ENCODE data around the gene CBLB.
A peak's percentile ranks its signal among the peaks of the same experiment; 100 is the strongest.

Gene CBLB

DNA sequence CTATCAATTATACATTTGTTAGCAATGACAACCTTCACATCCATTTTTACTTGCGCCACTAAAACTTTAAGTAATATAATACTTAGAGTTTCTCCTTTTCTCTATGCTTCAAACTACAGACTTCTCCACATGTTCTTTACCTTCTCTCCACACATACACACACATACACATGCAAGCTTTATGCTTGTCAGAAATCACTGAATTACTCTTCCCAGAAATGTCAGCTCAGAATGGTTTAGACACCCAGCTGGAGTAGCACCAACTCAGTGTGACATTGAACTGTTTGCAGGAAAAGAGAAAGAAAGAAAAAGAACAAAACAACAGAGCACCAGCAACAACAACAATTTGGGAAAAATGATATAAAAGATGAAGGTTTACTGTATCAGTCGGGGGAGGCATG lies 20.9 kb downstream of the CBLB start:
- FAIRE-seq: peak; percentile 66

GRCh38 chr3:105847452-105847851 lies 21.4 kb downstream of the CBLB start:
- DNase-seq (ENCODE audit: insufficient read length, low spot score) (no peak), FAIRE-seq (no peak)

More for the DNA sequence above, 20.9 kb downstream of the CBLB start:
- no peak for DNase-seq (ENCODE audit: insufficient read length, low spot score)

DNA sequence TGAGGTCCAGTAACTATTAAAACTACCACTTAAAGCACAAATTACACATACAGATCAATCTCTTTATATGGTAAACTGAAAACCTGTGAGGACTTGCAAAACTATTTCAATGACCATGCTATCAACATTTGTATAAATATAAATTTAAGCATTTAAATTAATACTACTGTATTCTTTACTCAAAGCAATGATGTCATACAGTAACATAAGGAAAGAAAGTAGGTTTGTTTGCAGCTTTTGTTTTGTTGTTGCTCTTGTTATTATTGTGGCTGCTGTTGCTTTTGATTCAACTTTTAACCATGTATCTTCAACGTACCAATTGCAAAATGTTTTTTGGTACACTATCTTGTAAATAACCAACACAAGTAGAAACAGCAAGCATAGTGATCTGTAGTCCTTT lies 22.0 kb downstream of the CBLB start:
- DNase-seq (ENCODE audit: insufficient read length, low spot score): no peak
- peak; percentile 70 for FAIRE-seq

GRCh38 chr3:105845488-105845887 lies 23.3 kb downstream of the CBLB start:
- FAIRE-seq (no peak), DNase-seq (ENCODE audit: insufficient read length, low spot score) (no peak)

DNA sequence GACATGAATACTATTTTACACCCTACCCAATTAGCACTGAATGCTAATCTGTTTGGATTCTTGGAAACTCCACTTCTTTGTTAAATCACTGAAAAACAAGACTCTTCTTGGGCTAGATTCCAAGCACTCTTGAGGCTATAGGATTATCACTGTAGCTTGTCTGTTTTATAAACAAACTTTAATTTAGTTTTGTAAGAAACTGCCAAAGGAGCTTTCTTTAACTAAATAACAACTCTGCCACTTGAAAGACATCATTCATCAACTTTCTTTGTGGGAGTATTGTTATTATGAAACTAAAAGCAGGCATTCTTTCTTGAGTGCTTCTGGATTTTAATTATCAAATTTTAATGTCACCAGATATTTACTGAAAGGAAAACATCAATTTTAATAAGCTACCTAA lies 24.1 kb downstream of the CBLB start:
- DNase-seq (ENCODE audit: insufficient read length, low spot score) (no peak), FAIRE-seq (no peak)

DNA sequence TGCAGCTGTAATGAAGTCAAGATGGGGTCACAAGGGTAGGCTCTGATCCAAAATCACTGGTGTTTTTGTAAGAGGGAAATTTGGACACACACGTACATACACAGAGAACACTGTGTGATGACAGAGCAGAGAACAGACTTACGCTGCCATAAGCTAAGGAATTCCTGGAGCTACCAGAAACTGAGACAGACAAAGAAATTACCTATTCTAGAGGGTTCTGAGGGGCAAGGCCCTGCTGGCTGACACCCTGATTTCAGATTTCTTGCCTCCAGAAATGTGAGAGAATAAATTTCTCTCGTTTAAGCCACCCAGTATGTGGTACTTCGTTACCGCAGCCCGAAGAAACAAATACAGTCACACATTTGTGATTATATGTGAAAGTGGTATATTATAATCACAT lies 24.8 kb downstream of the CBLB start:
- DNase-seq (ENCODE audit: insufficient read length, low spot score) (no peak), FAIRE-seq (peak; percentile 62)

- FAIRE-seq (no peak), DNase-seq (ENCODE audit: insufficient read length, low spot score) (no peak)
These were observed 25.9 kb downstream of the CBLB start for GRCh38 chr3:105842943-105843342.

GRCh38 chr3:105842449-105842848 lies 26.4 kb downstream of the CBLB start:
- no peak for DNase-seq (ENCODE audit: insufficient read length, low spot score)
- FAIRE-seq: no peak

DNA sequence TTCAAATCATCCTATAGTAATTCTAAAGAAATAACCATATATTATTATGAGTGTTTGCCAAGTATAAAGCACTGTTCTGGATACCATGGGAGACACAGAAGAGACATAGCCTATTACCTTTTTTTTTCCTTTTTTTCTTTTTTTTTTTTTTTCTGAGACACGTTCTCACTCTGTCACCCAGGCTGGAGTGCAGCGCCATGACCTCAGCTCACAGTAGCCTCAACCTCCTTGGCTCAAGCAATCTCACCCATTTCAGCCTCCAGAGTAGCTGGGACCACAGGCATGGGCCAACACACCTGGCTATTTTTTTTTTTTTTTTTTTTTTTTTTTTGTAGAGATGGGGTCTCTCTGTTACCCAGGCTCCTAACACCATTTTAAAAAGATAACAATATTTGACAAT lies 30.9 kb downstream of the CBLB start:
- DNase-seq (ENCODE audit: insufficient read length, low spot score) (no peak), FAIRE-seq (no peak)

DNA sequence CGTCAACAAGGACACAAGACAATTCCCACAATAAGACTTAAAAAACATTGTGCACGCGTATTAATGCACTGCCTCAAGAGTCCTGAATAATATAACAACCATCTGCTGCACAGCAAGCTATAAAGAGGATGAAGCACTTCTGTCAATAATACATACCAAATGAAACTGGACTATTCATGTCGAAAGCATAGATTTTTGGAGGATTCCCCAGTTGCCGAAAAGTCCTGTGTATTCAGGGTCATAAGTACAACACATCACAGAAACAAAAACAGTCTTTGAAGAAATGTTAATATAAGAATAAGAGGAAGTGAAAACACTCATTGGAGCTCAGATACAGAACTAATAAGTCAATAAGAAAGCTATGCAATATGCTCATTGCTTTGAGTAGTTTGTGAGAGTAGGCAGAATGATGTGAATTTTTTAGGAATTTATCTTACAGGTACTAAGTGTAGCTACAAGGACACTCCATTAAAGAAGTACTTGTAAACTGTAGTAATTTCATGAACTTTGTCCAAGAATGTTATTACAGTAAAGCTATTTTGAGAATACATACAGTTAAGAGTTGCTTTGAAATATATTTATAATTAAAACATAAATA lies 31.6 kb downstream of the CBLB start:
- peak; percentile 30 for DNase-seq (ENCODE audit: insufficient read length, low spot score)
- FAIRE-seq: peak; percentile 96

DNA sequence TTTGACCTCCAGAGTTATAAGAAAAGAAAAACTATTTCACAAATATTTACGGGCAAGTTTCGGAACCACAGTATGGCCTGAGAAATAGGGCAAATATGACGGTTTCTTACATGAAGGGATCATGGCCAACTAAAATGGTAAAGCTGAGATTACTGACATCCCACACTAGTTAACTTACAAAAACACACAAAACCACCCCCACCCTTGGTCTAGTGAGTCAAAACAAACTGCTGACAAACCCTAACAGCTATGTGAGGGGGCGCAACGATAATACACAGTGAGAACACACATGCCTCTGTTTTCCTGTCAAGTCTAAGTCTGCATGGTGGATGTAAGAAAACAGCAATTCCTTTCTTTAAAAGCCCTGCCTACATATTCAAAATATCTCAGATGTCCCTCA lies 32.3 kb downstream of the CBLB start:
- peak; percentile 87 for FAIRE-seq
- DNase-seq (ENCODE audit: insufficient read length, low spot score): no peak

DNA sequence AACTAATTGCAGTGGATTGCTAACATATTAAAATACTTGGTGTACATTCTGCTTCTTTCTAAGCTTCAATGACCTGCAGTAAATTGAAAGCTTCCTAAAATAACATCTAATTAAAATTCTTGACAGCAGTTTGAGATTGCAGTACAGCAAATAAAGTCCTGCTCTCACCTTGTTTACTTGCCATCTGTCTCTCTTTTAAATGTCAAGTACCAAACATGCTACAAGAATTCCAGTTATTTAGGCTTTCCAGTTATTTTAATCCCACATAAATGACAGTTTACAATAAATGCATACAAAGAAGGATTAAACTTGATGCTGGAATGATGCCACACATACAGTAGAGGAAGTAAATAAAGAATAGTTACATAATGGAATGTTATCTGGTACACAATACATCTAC lies 33.2 kb downstream of the CBLB start:
- DNase-seq (ENCODE audit: insufficient read length, low spot score): no peak

GRCh38 chr3:105834768-105835167 lies 34.0 kb downstream of the CBLB start:
- DNase-seq (ENCODE audit: insufficient read length, low spot score) (no peak), FAIRE-seq (peak; percentile 33)

More for the DNA sequence above, 33.2 kb downstream of the CBLB start:
- peak; percentile 70 for FAIRE-seq

DNA sequence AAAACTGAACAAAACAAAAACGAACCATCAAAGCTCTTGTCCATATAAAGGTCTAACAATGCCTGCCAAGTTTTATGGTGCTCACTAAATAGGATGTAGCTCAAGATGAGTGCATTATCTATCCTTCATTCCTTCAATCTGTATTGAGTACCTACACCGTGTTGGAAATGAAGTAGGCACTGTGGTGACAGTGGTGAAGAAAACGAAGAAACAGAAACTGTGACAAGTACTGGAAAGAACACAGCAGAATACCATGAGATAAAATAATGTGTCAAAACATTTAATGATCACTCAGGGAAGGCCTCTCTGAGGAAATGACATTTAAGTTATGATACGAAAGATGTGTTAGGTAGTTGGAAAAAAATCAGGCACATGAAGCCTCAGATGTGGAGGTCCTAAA lies 36.2 kb downstream of the CBLB start:
- no peak for FAIRE-seq
- no peak for DNase-seq (ENCODE audit: insufficient read length, low spot score)

DNA sequence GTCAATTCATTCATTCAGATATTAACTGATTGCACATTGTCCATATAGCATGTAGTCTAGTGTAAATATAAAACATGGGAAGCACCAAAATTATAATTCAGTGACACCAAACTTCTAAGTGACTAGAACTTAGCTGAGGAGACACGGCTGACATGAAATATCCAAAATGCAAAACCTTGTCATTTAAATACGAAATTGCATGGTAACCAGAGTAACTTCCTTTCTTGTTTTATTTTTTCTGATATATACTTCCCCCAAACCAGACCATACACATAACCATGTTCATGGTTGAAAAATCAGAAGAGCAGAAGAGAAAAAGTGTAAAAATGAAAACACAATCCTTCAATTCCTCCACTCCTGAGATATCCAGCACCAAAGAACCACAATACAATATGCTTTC lies 38.0 kb downstream of the CBLB start:
- FAIRE-seq (peak; percentile 83), DNase-seq (ENCODE audit: insufficient read length, low spot score) (no peak)

DNA sequence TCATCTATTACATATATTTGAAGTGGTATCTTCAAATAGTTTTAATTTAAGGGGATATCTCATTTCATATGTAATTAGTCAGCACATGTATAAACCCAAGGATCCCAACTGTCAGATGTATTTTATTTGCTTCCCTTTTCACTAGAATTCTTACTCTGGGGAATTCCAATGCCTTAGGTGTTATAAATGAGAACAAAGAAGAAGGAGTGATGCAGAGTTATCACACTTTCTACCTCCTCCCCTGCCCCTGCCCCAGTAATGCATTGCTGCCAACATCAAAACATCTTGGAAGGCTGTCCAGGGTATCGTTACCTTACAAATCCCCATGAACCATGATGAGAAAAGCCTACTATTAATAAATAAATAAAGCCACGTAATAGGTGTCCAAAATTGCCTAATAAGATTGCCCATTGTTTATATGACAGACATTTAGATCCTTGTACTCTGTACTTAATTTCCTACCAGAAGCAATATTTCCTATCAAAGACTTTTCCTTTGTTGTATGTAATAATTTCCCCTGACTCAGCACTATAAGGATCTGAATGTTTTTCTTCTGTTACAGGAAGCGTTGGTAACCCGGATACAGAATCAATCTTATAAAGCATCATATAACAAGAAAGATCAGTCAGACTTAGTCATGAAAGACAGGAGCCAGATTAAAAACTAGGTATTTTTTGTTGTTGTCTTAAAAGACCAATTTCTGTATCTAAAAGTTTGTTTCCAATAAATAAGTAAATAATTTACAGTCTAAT lies 38.8 kb downstream of the CBLB start:
- FAIRE-seq (peak; percentile 18), DNase-seq (ENCODE audit: insufficient read length, low spot score) (no peak)

GRCh38 chr3:105829229-105829628 lies 39.6 kb downstream of the CBLB start:
- FAIRE-seq (no peak), DNase-seq (ENCODE audit: insufficient read length, low spot score) (no peak)

DNA sequence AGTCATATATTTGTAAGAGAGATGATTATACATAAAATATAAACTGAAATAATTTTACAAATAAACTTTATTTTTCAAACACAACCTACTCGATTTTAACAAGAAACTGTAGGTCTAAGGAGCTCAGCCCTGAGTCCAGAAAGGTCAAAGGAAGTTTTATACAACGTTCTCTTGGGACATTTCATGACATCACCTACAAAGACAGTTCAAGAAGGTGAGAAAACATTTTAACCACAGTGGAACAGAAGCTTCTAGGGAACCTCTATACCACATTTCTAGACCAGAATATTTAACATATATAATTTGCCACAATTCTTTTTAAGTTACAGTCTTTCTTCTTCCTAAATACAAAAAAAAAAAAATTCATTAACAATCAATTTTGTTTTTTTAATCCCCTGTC lies 40.1 kb downstream of the CBLB start:
- peak; percentile 58 for FAIRE-seq

GRCh38 chr3:105827959-105828358 lies 40.9 kb downstream of the CBLB start:
- no peak for FAIRE-seq
- DNase-seq (ENCODE audit: insufficient read length, low spot score): no peak

More for the DNA sequence above, 40.1 kb downstream of the CBLB start:
- no peak for DNase-seq (ENCODE audit: insufficient read length, low spot score)

DNA sequence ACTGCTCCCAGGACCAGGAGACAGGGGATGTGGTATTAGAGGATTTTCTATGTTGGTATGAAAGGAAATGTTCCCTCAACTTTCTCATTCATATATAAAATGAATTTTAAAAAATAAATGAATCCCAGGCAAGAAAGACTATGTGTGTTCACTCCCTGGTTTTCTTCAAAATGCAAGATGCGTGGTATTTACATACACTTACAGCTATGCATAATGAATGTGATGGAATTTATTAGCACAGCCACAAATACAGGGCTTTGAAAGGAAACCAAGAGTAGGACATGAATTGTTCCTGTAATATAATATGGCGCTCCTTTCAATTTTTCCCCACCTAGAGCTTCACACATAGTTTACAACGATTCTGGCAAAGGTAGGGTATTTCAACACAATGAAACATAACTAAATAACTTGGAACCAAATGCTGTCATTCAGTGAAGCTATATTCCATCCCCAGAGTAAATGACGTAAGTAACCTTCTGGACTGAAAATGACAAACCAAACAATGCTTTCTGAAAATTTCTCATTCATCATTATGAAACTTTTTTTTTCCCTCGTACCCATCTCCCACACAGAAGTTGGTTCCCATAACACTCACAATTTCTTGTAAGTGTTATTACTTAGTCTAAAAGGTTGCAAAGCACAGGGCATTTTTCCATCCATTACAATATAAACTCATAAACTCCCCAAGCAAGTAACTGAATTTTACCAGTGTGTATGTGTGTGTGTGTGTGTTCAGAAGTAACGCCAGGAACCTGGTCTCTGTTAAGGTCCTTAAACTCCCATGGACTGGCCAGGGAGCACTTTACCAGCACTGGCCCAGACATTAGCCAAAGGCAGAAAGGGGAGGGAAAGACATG lies 41.8 kb downstream of the CBLB start:
- peak; percentile 8 for FAIRE-seq

DNA sequence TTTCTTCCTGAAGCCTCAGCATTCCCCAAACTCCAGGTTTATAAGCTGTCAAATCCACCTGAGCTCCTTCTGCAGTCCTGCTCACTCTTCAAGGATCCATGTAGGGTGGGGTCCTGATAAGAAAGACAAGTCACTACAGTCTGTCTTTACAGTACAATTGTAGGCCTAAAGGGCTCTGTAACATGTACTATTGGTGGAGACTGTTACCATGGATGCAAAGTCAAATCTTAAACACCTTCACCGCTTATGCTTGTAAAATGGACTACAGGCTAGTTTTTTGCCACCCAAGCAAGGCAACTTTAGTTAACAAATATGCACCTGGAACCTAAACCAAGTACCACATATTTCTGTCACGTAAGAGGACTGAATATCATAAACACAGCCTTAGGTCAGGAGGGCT lies 44.7 kb downstream of the CBLB start:
- FAIRE-seq (no peak), DNase-seq (ENCODE audit: insufficient read length, low spot score) (no peak)

More for the DNA sequence above, 41.8 kb downstream of the CBLB start:
- DNase-seq (ENCODE audit: insufficient read length, low spot score): no peak

All from GM19239 (cell line).